GM21447 (cell line): Measurements from ENCODE around the gene EPN1.
A peak's percentile ranks its signal among the peaks of the same experiment; 100 is the strongest.

Experiments
- ATAC-seq: cut with Tn5 transposase; IDR thresholded peaks from one replicate; pipeline ENCODE4 v1.9.1; 2021; ENCODE audit not compliant: unreplicated experiment

The EPN1 gene

GRCh38 chr19:55674841-55675660 lies at the start of gene EPN1:
Gene EPN1, plus strand, starts transcription at chr19:55675226. Its CDS starts 3,402 bp downstream, at chr19:55678628.
- peak; percentile 50 for ATAC-seq

GRCh38 chr19:55626350-55626749 lies 48.7 kb upstream of the EPN1 start:
- no peak for ATAC-seq

GRCh38 chr19:55632463-55632834 lies 42.6 kb upstream of the EPN1 start:
- no peak for ATAC-seq

- ATAC-seq = no peak
These were observed 41.2 kb upstream of the EPN1 start for GRCh38 chr19:55633861-55634260.

- no peak for ATAC-seq
These were observed 39.7 kb upstream of the EPN1 start for GRCh38 chr19:55635334-55635717.

GRCh38 chr19:55635856-55636440 lies 39.1 kb upstream of the EPN1 start:
- ATAC-seq = no peak

GRCh38 chr19:55636723-55637122 lies 38.3 kb upstream of the EPN1 start:
- no peak for ATAC-seq

GRCh38 chr19:55637534-55637933 lies 37.5 kb upstream of the EPN1 start:
- no peak for ATAC-seq

- no peak for ATAC-seq
These were observed 36.1 kb upstream of the EPN1 start for GRCh38 chr19:55638864-55639359.

GRCh38 chr19:55640043-55640576 lies 34.9 kb upstream of the EPN1 start:
- ATAC-seq = no peak

GRCh38 chr19:55640577-55641425 lies 34.2 kb upstream of the EPN1 start, which contains the start of gene ZNF580:
Gene ZNF580, plus strand, starts transcription at chr19:55641002. Its CDS starts 1,507 bp downstream, at chr19:55642509.
- no peak for ATAC-seq

- no peak for ATAC-seq
These were observed 33.4 kb upstream of the EPN1 start for GRCh38 chr19:55641426-55642152.

GRCh38 chr19:55642153-55643002 lies 32.6 kb upstream of the EPN1 start:
- ATAC-seq = no peak

GRCh38 chr19:55643003-55643886 lies 31.8 kb upstream of the EPN1 start, which contains the start of gene ZNF581:
Gene ZNF581, plus strand, starts transcription at chr19:55643649. Its CDS starts 923 bp downstream, at chr19:55644572.
- ATAC-seq = peak; percentile 31

- no peak for ATAC-seq
These were observed 31.2 kb upstream of the EPN1 start for GRCh38 chr19:55643887-55644176.

GRCh38 chr19:55644191-55644833 lies 30.7 kb upstream of the EPN1 start:
- ATAC-seq = no peak

GRCh38 chr19:55644842-55645511 lies 30.0 kb upstream of the EPN1 start:
- no peak for ATAC-seq

GRCh38 chr19:55645512-55645881 lies 29.5 kb upstream of the EPN1 start:
- ATAC-seq = no peak
